HUES64 (cell line): Measurements from ENCODE around the gene RNASE4.
"Not testable (repeated sequence)": the region's sequence is repeated elsewhere in the genome, so short reads cannot be mapped to it uniquely, and the experiment has no call there.

Source experiments
- H3K27ac ChIP-seq: 2 replicates; pipeline ENCODE4 v1.7.0; 2013; ENCODE audit warnings: low read depth, low read length, inconsistent platforms
- H3K27me3 ChIP-seq: 2 replicates; pipeline ENCODE4 v1.6.1; 2013; ENCODE audit warnings: mild to moderate bottlenecking, low read length; ENCODE audit not compliant: insufficient read depth
- H3K36me3 ChIP-seq: 2 replicates; pipeline ENCODE4 v1.6.1; 2013; ENCODE audit warnings: mild to moderate bottlenecking, low read length; ENCODE audit not compliant: insufficient read depth
- H3K4me1 ChIP-seq: 2 replicates; pipeline ENCODE4 v1.6.1; 2013; ENCODE audit warnings: mild to moderate bottlenecking, low read length, moderate library complexity; ENCODE audit not compliant: insufficient read depth
- H3K4me3 ChIP-seq: 2 replicates; pipeline ENCODE4 v1.5.1; 2013; ENCODE audit warnings: mild to moderate bottlenecking, low read length, moderate library complexity
- H3K9ac ChIP-seq: 2 replicates; pipeline ENCODE4 v1.6.1; 2013; ENCODE audit warnings: mild to moderate bottlenecking, low read depth, low read length
- H3K9me3 ChIP-seq: 2 replicates; pipeline ENCODE4 v1.6.1; 2013; ENCODE audit warnings: low read depth, low read length; ENCODE audit not compliant: insufficient read depth
- WGBS: fragments of 150-250, 120-280 bp; methylation state at CpG from one replicate; pipeline ENCODE4 v1.1.7; 2013; ENCODE audit warnings: missing lambda C conversion rate; 5-methylcytosine and 5-hydroxymethylcytosine counted together

RNASE4 gene

DNA sequence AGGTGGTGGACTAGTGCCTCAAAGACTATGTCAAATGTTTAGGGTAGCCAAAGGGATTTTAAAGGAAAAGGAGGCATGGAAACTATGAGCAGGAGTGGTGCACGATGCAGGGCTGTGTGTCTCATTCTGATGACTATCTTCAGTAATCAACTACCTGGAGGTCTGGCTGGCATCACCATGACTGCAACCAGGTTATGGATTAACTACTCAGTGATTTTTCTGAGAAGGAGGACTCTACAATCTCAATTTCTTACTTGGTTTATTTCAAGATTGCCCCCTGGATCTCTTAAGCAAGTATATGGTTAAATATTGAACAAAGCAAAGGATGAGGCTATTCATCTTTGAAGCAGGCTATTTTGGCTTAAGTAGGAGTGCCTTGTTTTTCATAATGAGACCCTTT lies 42.2 kb downstream of the RNASE4 start:
- 85% methylated on average over 1 of the region's 1 CpG for WGBS
- no peaks in the 10 kb centered on the region for H3K4me1 ChIP-seq
- no peaks in the 10 kb centered on the region for H3K27me3 ChIP-seq
- H3K4me3 ChIP-seq: no peak overlapping the region
- no peaks in the 10 kb centered on the region for H3K9me3 ChIP-seq
- H3K9ac ChIP-seq: no peak overlapping the region
- H3K27ac ChIP-seq: no peak overlapping the region
- H3K36me3 ChIP-seq: no peaks in the 10 kb centered on the region

DNA sequence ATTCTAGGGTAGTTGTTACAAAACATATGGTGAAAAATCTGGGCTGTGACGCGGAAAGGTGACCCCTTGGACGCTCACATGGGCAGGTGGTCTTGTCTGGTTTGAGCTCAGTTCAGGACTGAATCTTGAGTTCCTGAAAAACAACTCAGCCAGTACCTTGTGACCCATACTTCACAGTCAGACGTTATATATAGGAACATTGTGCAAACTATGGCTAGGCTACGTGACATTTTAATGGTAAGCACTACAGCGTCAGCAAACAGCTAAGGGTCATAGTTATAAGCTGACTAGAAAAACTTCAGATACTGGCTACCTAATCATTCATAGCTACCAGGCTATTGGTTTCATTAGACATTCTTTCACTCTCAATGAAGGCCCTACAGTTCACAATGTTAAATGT lies 46.5 kb downstream of the RNASE4 start:
- no peaks in the 10 kb centered on the region for H3K36me3 ChIP-seq
- no peak overlapping the region for H3K9ac ChIP-seq
- 61% methylated on average over 6 of the region's 6 CpGs for WGBS
- no peaks in the 10 kb centered on the region for H3K27me3 ChIP-seq
- no peaks in the 10 kb centered on the region for H3K9me3 ChIP-seq
- H3K27ac ChIP-seq: no peak overlapping the region
- peaks cover 5% of the 10 kb centered on the region; the same call in 1 of the 2 replicates for H3K4me1 ChIP-seq
- H3K4me3 ChIP-seq: no peak overlapping the region

DNA sequence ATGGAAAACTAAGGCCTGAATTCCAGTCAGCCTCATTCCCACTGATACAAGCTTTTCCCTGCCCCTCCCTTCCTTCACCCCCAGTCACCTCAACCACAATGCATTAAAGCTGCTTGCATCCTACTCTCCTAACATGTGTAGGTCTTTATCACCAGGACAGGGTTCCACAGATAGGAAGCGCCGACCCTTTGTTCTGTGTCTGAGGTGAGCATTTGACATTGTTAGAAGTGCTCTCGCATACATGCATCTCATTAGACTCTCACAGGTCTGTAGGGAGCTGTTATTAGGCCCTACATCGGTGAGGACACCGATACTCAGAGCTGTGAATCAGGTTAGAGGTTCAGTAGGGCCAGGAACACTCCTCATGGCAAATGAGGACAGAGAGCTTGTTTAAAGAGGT lies 48.1 kb downstream of the RNASE4 start:
- Histone ChIP-seq H3K9ac (no peak overlapping the region), H3K27ac (no peak overlapping the region), H3K9me3 (no peaks in the 10 kb centered on the region), H3K4me3 (no peak overlapping the region), H3K27me3 (no peaks in the 10 kb centered on the region), H3K36me3 (no peaks in the 10 kb centered on the region), H3K4me1 (peaks cover 5% of the 10 kb centered on the region; the same call in 1 of the 2 replicates)
- 87% methylated on average over 5 of the region's 5 CpGs for WGBS

DNA sequence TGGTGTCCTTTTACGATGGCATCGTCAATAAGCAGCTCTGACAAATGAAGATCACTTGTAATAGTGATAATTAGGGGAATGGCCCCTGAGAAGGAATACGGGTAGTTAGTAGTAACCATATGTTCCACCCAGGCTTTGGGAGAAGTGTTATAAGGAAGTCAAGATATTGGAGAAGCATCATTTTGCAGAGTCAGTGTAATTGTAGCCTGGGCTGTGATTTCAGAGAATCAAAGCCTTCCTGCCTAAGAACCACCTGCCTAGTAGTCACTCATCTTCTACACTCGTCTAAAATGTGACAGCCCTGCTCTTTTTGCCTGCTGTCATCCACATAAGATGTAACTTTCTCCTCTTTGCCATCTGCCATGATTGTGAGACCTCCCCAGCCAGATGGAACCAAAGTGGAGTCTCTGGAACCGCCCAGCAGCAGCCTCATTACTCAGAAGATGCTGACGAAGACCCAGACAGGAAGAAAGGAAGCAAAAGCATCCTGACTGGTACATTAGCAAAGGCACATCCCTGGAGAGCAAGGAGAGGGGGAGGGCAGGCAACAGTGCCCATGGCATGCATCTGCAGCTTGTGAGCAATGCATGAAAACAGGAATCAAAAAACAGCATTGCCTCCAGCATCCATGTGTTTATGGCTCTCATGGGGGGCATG lies 48.7 kb downstream of the RNASE4 start:
- no peak overlapping the region for H3K4me3 ChIP-seq
- H3K36me3 ChIP-seq: no peaks in the 10 kb centered on the region
- 72% methylated on average over 6 of the region's 6 CpGs for WGBS
- no peak overlapping the region for H3K9ac ChIP-seq
- H3K27me3 ChIP-seq: no peaks in the 10 kb centered on the region
- H3K9me3 ChIP-seq: no peaks in the 10 kb centered on the region
- peaks cover 5% of the 10 kb centered on the region; the same call in 1 of the 2 replicates for H3K4me1 ChIP-seq
- no peak overlapping the region for H3K27ac ChIP-seq

DNA sequence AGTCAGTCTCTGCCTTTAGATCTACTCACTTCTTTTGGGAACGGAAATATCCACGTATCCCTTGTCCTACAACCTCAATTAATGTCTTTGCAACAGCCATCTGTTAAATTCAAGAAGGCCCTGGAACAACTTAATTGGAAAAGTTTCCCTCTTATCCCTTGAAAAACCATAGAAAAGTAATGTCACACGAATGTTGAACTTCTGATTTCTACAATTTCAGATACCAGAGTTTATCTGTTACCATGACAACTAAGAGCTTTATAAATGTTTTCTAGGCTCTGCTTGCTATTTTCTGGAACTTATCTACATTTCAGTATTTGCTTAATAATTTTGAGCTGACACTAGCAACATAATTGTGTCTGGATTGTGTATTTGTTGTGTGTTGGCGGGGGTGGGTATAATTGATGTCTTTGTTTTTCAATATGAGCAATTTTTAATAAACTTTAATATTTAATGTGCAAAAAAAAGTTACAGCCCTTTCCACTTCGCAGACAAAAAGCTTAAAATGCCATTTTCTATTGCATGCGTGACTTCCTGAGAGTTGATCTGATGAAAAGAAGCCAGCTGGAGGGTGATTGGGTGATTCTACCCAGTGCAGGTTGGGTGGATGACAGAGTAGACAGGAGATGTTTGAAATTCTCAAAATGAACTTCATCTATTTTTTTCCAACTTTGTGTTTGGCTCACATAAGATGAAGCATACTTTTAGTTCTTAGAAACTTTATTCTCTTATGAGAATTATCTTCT lies 49.5 kb downstream of the RNASE4 start:
- 75% methylated on average over 6 of the region's 6 CpGs for WGBS
- H3K9me3 ChIP-seq: no peaks in the 10 kb centered on the region
- H3K27me3 ChIP-seq: no peaks in the 10 kb centered on the region
- no peak overlapping the region for H3K4me3 ChIP-seq
- no peak overlapping the region for H3K27ac ChIP-seq
- no peaks in the 10 kb centered on the region for H3K36me3 ChIP-seq
- peaks cover 5% of the 10 kb centered on the region; the same call in 1 of the 2 replicates for H3K4me1 ChIP-seq
- no peak overlapping the region for H3K9ac ChIP-seq

DNA sequence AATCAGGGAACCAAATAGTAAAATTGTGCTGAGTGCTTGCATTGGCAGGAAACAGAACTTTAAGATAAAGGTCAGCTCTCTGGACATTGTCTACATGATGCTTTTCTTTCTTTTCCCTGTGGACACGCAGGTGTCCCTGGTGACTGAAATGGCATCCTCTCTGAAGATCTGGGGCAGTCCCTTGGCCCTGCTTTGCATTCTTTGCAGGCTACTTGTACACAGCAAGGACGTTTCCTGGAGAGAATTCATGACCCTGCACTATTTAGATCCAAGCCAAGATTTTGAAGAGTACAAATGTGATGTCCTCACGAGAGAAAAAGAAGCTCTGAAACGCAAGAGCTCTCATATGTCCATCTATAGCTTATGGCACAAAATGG lies 50.1 kb downstream of the RNASE4 start:
- H3K4me1 ChIP-seq: peaks cover 5% of the 10 kb centered on the region; the same call in 1 of the 2 replicates
- no peak overlapping the region for H3K4me3 ChIP-seq
- H3K36me3 ChIP-seq: no peaks in the 10 kb centered on the region
- WGBS: 68% methylated on average over 4 of the region's 4 CpGs
- no peaks in the 10 kb centered on the region for H3K27me3 ChIP-seq
- no peak overlapping the region for H3K27ac ChIP-seq
- H3K9ac ChIP-seq: no peak overlapping the region
- no peaks in the 10 kb centered on the region for H3K9me3 ChIP-seq

DNA sequence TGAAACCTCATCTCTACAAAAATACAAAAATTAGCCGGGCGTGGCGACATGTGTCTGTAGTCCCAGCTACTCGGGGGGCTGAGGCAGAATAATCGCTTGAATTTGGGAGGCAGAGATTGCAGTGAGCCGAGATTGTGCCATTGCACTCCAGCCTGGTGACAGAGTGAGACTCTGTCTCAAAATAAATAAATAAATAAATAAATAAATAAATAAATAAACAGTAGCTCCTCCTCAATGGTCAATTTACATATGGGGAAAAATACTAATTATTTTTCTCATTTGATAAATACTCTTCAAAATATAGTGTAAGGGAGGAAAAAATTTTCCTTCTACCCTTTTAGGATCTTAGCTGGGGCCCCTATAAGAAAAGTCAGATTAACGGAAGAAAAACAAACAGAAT lies 53.9 kb downstream of the RNASE4 start:
- H3K27ac ChIP-seq, H3K9ac ChIP-seq: not testable (repeated sequence)
- WGBS: 88% methylated on average over 7 of the region's 7 CpGs

DNA sequence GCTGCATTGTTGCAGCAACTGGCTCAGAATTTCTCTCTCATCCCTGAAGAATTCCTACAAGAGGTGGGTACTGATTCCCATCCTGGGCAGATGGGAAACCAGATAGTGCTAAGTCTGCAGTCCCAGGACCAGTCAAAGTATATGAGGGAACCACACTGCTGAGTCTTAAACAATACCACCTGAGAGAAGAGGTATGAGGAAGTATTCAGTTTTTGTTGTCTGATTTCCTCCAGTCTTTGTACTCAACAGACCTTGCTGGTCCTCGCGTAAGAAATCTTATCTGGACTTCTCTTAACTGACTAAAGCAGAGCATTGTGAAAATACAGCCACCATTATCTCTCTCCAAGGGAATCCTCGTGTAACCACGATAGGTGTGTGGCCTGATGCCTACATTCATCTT lies 57.8 kb downstream of the RNASE4 start:
- 96% methylated on average over 4 of the region's 4 CpGs for WGBS
- no peaks in the 10 kb centered on the region for H3K9me3 ChIP-seq
- no peak overlapping the region for H3K9ac ChIP-seq
- H3K27me3 ChIP-seq: no peaks in the 10 kb centered on the region
- H3K27ac ChIP-seq: no peak overlapping the region
- H3K36me3 ChIP-seq: no peaks in the 10 kb centered on the region
- no peaks in the 10 kb centered on the region for H3K4me1 ChIP-seq
- H3K4me3 ChIP-seq: no peak overlapping the region

More for the DNA sequence above, 53.9 kb downstream of the RNASE4 start:
- H3K36me3 ChIP-seq, H3K27me3 ChIP-seq, H3K9me3 ChIP-seq, H3K4me1 ChIP-seq, H3K4me3 ChIP-seq: not testable (repeated sequence)

DNA sequence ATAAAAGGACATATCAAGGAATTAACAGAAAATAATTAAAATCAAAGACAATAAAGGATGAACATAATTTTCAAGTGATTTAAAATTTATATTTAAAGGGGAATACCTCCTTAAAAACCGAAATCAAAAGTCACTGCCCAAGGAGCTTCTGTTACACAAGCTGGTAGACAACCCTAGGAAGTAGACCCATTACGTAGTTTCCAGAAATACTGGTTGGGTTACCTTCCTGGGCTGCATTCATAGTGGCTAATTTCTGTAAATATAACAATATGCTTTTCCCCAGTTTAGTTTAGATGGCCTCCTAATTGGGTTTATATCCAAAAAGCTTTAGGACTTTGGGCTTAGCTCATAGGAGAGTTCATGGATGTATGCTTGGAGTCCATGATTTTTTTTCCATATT lies 59.2 kb downstream of the RNASE4 start:
- H3K4me1 ChIP-seq: no peaks in the 10 kb centered on the region
- WGBS: 87% methylated on average over 2 of the region's 2 CpGs
- H3K9me3 ChIP-seq: no peaks in the 10 kb centered on the region
- no peaks in the 10 kb centered on the region for H3K36me3 ChIP-seq
- no peak overlapping the region for H3K27ac ChIP-seq
- H3K27me3 ChIP-seq: no peaks in the 10 kb centered on the region
- no peak overlapping the region for H3K9ac ChIP-seq
- H3K4me3 ChIP-seq: no peak overlapping the region

DNA sequence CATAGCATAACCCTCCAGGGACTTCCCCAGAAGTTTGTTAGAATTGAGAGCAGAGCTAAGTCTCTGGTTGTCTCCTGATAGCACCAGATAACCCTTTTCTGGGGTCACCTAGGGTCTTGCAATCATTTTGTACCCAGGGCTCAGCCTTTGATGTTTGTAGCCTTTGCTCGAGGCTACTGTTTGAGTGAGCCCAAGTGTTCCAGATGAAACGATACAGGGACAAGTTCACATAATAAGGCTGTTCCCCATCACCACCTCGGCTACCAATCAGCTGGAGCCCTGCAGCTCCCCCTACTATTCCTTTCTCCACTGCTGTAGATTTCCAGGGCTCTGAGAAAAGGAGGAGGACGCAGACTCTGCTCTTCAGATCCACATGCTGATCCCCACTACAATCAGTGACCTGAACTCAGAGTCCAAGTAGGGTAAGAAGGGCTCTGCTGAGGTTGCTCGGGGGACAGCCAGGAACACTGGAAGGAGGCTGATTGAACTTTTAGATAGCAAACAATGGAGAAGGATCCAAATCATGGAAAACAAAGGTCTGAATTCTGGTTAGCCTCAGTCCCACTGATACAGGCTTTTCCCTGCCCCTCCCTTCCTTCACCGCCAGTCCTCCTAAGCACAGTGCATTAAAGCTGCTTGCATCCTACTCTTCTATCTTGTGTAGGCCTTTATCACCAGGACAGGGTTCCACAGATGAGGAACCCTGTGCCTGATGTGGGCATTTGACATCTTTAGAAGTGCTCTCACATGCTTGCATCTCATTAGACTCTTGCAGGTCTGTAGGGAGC lies 61.4 kb downstream of the RNASE4 start, which contains the start of gene EDDM3A:
Gene EDDM3A, plus strand, starts transcription at position 317 of the 788 bp plus-strand sequence. CDS start 1,694 bp downstream, outside the sequence.
- Histone ChIP-seq H3K9ac (no peak within 1 kb of the TSS), H3K4me1 (no peaks in the 10 kb centered on the region), H3K4me3 (no peak within 1 kb of the TSS), H3K9me3 (no peaks in the 10 kb centered on the region), H3K27me3 (no peaks in the 10 kb centered on the region), H3K27ac (no peak within 1 kb of the TSS), H3K36me3 (no peaks in the 10 kb centered on the region)
- 88% methylated on average over 5 of the region's 6 CpGs for WGBS

DNA sequence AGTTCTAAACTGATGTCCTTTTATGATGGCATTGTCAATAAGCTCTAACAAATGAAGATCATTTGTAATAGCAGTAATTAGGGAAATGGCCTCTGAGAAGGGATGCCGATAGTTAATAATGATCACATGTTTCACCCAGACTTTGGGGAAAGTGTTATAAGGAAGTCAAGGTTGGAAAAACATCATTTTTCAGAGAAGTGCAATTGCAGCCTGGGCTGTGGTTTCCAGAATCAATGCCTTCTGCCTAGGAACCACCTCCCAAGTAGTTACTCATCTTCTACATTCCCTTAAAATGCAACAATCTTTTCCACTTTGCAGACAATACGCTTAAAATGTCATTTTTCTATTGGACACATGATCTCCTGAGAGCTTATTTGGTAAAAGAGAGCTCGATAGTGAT lies 62.2 kb downstream of the RNASE4 start:
- Histone ChIP-seq H3K9ac (no peak overlapping the region), H3K27me3 (no peaks in the 10 kb centered on the region), H3K27ac (no peak overlapping the region), H3K4me1 (no peaks in the 10 kb centered on the region), H3K9me3 (peaks cover 2% of the 10 kb centered on the region; the same call in 1 of the 2 replicates), H3K36me3 (no peaks in the 10 kb centered on the region), H3K4me3 (no peak overlapping the region)
- 95% methylated on average over 3 of the region's 3 CpGs for WGBS
